GM19035 (cell line): ENCODE results near the gene CXCR6.

Experiments used
- ATAC-seq: cut with Tn5 transposase; IDR thresholded peaks from one replicate; pipeline ENCODE4 v1.9.1; 2021; ENCODE audit not compliant: unreplicated experiment

CXCR6 gene

DNA sequence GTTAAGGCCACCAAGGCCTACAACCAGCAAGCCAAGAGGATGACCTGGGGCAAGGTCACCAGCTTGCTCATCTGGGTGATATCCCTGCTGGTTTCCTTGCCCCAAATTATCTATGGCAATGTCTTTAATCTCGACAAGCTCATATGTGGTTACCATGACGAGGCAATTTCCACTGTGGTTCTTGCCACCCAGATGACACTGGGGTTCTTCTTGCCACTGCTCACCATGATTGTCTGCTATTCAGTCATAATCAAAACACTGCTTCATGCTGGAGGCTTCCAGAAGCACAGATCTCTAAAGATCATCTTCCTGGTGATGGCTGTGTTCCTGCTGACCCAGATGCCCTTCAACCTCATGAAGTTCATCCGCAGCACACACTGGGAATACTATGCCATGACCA, 3.6 kb downstream of the CXCR6 start:
- no peak for ATAC-seq

- no peak for ATAC-seq
Observed at GRCh38 chr3:45947361-45947760, 4.1 kb downstream of the CXCR6 start.

- no peak for ATAC-seq
Observed at GRCh38 chr3:45948311-45948781, 5.1 kb downstream of the CXCR6 start.

DNA sequence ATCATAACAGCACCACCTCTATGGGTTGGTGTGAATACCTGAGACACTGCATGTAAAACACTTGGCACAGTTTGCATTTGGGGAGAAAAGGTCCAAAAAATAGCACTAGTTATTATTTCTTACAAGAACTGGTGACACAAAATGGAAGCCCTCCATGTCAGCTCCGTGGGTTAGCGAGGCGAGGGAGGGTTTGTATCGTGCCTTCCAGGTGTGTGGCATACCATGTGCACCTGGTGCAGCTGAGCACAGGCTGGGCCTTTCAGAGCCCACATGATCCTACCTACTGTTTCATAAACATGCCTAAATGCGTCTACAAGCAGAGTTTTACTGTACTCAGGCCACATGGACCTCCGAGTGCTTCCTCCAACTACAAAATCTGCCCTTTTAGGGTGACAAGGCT, 5.6 kb downstream of the CXCR6 start:
- ATAC-seq, result no peak

DNA sequence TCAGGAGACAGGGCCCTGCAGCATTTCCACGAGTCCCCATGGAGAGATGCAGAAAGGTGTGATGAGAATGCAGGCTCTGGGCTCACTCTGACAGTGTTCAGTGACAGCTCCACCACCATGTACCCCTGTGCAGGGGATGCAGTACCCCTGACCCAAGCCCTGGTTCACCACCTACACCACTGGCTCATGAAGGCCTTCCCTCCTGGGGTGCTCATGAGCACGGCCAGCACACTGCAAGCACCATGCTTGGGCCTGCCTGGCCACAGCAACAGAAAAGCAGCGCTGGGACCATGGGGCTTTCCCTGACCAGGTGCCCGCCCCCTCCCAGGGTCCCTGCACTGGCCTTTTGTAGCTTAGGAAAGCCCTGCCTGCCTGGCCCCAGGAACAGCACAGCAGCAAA, 6.2 kb downstream of the CXCR6 start:
- ATAC-seq, result no peak

GRCh38 chr3:45950131-45950530, 6.9 kb downstream of the CXCR6 start:
- ATAC-seq, result no peak

- no peak for ATAC-seq
Observed at GRCh38 chr3:45950686-45951600, 7.7 kb downstream of the CXCR6 start.

- no peak for ATAC-seq
Observed at GRCh38 chr3:45951946-45952345, 8.7 kb downstream of the CXCR6 start.

GRCh38 chr3:45952456-45952855, 9.2 kb downstream of the CXCR6 start:
- no peak for ATAC-seq

DNA sequence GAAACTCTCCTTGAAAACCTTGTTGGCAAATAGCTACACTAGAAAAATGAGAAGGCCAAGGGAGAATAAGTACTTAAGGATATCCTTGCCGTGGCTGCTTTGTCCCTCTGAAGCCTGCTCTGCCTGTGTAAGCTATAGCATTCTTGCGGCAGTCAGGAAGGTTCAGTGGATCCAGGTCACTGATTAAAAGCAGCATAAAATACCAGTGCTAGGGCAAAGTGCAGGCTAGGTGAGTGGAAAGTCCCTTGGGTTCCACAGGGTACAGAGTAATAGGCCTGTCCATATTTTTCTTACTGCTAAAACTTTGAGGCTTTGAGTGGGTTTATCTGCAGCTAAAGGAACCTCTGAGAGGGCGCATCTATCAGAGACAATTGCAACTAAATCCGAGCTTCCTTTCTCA, 10.3 kb downstream of the CXCR6 start:
- ATAC-seq, result no peak

- no peak for ATAC-seq
Observed at GRCh38 chr3:45954306-45954705, 11.0 kb downstream of the CXCR6 start.

DNA sequence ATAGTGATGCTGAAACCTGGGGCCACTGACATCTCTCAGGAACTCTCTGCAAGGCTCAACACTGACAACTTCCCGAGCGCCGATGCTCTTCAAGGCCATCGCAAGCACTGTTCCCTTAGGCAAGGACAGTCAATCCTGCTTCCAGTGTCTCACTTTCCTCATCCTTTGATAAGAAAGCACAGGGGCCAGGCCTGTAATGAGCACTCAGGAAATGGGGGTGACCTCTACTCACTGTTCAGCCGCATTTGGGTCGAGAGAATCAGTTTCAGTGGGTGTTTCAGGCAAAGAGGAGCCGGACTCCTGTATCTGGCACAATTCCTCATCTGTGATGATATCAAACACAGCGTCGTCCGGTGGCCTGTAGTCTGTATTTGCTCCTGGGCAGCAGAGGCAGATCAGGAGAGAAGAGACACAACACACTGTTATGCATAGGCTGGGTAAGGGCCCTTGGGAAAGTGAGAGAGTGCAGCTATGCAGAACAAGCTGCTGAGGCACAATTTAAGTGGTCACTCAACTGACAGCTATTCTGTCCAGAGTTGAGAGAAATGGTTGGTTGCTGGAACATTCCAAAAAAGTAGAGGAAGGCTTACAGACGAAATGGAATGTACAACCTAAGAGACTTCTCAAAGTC, 11.9 kb downstream of the CXCR6 start:
- ATAC-seq, result no peak

DNA sequence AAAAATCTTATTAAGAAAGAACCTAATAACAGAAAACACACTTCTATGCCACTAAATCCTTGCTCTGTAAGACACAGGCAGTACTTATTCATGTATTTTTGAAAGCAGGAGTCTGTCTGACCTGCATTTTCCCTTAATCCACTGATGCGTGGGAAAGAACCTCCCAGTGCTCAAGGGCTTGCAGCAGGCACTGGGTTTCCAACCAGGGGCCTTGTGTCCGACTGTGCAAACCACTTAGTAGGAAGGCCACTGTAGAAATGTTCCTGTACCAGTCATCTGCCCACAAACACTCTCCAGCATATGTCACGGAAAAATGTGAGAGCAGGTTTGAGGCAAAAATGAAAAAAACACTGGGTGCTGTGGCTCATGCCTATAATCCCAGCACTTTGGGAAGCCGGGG, 12.4 kb downstream of the CXCR6 start:
- no peak for ATAC-seq

GRCh38 chr3:45957586-45957985, 14.3 kb downstream of the CXCR6 start:
- no peak for ATAC-seq

DNA sequence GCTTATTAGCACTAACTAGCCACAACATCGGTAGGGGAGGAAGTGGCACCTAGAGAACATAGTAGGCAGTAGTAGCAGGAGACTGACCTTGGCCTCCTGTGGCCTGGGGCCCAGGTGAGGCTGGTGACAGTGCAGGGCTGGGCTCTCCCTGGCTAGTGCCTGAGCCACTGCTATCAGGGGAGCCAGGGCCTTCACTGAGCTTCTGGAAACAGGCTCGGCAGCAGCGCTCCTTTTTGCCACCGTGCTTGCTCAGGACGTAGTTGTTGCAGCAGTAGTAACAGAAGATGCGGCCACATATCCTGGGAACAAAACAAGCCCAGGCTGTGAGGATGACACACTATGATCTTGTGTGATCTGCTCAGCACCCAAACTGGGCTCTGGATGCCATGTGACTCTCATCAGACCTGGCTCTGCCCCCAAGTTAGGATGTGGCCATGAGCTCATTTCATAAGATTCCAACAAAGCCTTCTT, 15.1 kb downstream of the CXCR6 start:
- no peak for ATAC-seq

- ATAC-seq, result no peak
Observed at GRCh38 chr3:45959201-45959600, 15.9 kb downstream of the CXCR6 start.

DNA sequence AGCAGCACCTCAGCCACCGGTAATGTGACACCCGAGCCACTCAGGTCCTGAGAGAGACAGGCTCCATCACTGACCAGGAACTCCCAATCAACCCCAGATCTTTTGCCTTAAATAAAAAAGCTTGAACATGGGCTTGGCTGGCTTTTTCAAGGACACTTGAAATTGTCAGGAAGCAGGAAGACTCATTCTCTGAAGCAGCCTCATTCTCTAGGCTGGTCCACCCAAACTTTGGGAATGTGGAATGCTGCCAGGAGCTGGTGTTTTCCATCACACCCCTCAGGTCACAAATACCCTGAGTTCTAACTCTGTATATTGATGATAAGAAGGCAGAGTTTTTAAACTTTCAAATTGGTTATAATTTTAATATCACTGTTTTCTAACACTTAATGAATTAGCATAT, 17.0 kb downstream of the CXCR6 start:
- no peak for ATAC-seq

- peak; percentile 72 for ATAC-seq
Observed at GRCh38 chr3:45962033-45962432, 18.8 kb downstream of the CXCR6 start.

DNA sequence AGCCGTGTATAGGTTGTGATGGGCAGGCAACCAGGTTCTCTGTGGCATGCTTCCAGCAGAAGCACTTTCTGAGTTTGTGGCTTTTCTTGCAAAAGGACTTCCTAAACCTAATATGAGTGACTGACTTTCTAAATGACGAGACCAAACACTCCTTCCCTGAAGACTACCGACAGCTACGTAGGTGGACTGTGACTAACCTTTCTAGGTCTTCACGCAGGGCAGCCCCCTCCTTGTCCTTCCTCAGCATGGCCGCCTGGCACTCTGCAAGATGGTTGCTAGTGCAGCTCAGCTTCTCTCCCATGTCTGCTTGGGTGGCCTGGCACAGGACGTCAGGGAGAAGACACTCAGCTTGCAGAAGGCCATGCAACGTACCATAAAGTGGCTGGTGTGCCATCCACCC, 20.9 kb downstream of the CXCR6 start:
- ATAC-seq, result no peak

DNA sequence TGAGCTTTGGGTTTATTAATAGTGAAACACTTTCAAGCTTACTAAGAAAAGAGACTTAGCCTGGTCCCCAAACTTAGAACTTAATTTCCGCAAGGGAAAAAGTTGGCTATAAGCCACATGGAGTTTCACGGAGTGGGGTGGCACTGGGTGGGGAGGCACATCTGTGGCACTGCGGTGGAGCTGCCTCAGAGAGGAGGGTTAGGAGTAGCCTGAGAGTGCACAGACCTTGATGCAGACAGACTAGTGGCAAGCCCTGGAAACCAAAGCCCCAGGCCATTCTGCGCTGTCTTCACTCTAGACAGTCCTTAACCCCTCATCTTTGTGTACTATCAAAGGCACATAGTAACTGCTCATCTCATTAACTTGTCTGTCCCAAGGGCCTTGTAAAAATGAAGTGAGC, 22.0 kb downstream of the CXCR6 start:
- no peak for ATAC-seq

GRCh38 chr3:45965653-45966052, 22.4 kb downstream of the CXCR6 start:
- no peak for ATAC-seq

DNA sequence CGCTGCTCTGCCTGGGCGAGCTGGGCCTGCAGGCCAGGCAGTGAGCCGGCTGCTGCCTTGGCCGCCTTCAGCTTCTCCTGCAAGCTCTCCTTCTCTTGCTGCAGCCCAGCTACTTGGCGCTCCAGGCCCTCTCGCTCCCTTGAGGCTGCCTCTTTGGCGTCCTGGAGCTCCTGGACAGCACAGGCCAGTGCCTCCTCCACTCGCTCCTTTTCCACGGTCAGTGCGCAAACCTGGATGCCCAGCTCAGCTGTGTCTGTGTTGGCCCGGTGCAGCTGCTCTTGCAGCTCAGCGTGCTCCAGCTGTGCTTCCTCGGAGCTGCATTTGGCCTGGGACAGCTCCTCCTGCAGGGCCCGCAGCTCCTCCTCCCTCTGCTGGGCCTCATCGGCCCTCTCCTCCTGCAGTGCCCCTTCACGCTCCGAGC, 23.1 kb downstream of the CXCR6 start:
- ATAC-seq, result no peak
